ENCODE results near the gene PLCL1. TPM values are rescaled to one million over a fixed set of nuclear protein-coding genes. Genes with fewer than 3 reads are reported as not detected.

Gene PLCL1
- total and polyA plus RNA-seq, 2 donors (not counting 3 experiments of a cell fraction or from before 2014, with no cell fraction given): 0.79 to 3.4 TPM

GRCh38 chr2:197894751-197895274 is 90.4 kb downstream of the PLCL1 start:
- no peaks in the 10 kb centered on the region for H3K9me1 ChIP-seq (replicated peaks; ENCODE audit: control insufficient read depth, extremely low read depth, insufficient read depth, low read length)
- FAIRE-seq: no peak
- no peaks in the 10 kb centered on the region for H3K9me3 ChIP-seq (replicated peaks; ENCODE audit: control insufficient read depth, insufficient read depth, low read length)
- H3K27ac ChIP-seq (ENCODE audit: insufficient read depth, low read depth, low read length): no peak overlapping the region
- H3K36me3 ChIP-seq (ENCODE audit: control insufficient read depth in 2 of 2, extremely low read depth in 1 of 2, insufficient read depth in 2 of 2, low read length in 2 of 2): no peaks in the 10 kb centered on the region
- CTCF ChIA-PET: no interaction called here
- no TSS peak for BruUV-seq (replicated peaks)
- H3K4me3 ChIP-seq (replicated peaks in 1 of 3; ENCODE audit: insufficient read depth in 1 of 3, low read depth in 1 of 3, low read length in 3 of 3): no peak overlapping the region
- TF ChIP-seq MYC (IDR thresholded peaks at IDR 0.05; ENCODE audit: low read depth, low read length) (no peak), GATA2 (IDR thresholded peaks at IDR 0.05; ENCODE audit: insufficient read depth, insufficient read length, low read depth, low read length) (peak; percentile 18), FOS (IDR thresholded peaks at IDR 0.05; ENCODE audit: borderline replicate concordance, insufficient read depth, low read length) (no peak), POLR2A (IDR thresholded peaks at IDR 0.05; ENCODE audit: low read depth, low read length) (no peak)
- H4K20me1 ChIP-seq (replicated peaks; ENCODE audit: control insufficient read depth, extremely low read depth, insufficient read depth, low read length): no peaks in the 10 kb centered on the region
- peak; percentile 65 for DNase-seq (ENCODE audit: low read depth, low spot score)
- dilution Hi-C loops (cut with MboI; ENCODE audit: extremely low pct_ligation_motif_present, low sequenced_read_pairs): no loop called here
- peaks cover 11% of the 10 kb centered on the region for H3K4me1 ChIP-seq (ENCODE audit: control insufficient read depth, extremely low read depth, insufficient read depth, low read length)
- no peak overlapping the region for H3K4me2 ChIP-seq (ENCODE audit: insufficient read depth, low read length)
- H3K9ac ChIP-seq (replicated peaks; ENCODE audit: extremely low read depth, insufficient read depth, low read length): no peak overlapping the region
- no peak overlapping the region for H2AFZ ChIP-seq (ENCODE audit: low read depth, low read length)
- intact Hi-C loops (cut with micrococcal nuclease): no loop called here
- H3K79me2 ChIP-seq (ENCODE audit: control insufficient read depth, insufficient read depth, low read length): no peaks in the 10 kb centered on the region
- H3K27me3 ChIP-seq (ENCODE audit: control insufficient read depth in 2 of 2, insufficient read depth in 2 of 2, low read length in 2 of 2): peaks cover 0 to 3% of the 10 kb centered on the region in 2 experiments
- POLR2A ChIA-PET: no interaction called here

GRCh38 chr2:197897960-197898678 is 93.7 kb downstream of the PLCL1 start:
- Histone ChIP-seq H2AFZ (ENCODE audit: low read depth, low read length) (no peak overlapping the region), H3K4me3 (replicated peaks in 1 of 3; ENCODE audit: insufficient read depth in 1 of 3, low read depth in 1 of 3, low read length in 3 of 3) (no peak overlapping the region), H3K9me1 (replicated peaks; ENCODE audit: control insufficient read depth, extremely low read depth, insufficient read depth, low read length) (no peaks in the 10 kb centered on the region), H3K4me2 (ENCODE audit: insufficient read depth, low read length) (no peak overlapping the region), H3K4me1 (ENCODE audit: control insufficient read depth, extremely low read depth, insufficient read depth, low read length) (peaks cover 4% of the 10 kb centered on the region), H3K9me3 (replicated peaks; ENCODE audit: control insufficient read depth, insufficient read depth, low read length) (no peaks in the 10 kb centered on the region), H4K20me1 (replicated peaks; ENCODE audit: control insufficient read depth, extremely low read depth, insufficient read depth, low read length) (no peaks in the 10 kb centered on the region), H3K9ac (replicated peaks; ENCODE audit: extremely low read depth, insufficient read depth, low read length) (no peak overlapping the region), H3K27me3 (ENCODE audit: control insufficient read depth in 2 of 2, insufficient read depth in 2 of 2, low read length in 2 of 2) (peaks cover 0 to 3% of the 10 kb centered on the region in 2 experiments), H3K79me2 (ENCODE audit: control insufficient read depth, insufficient read depth, low read length) (no peaks in the 10 kb centered on the region), H3K36me3 (ENCODE audit: control insufficient read depth in 2 of 2, extremely low read depth in 1 of 2, insufficient read depth in 2 of 2, low read length in 2 of 2) (no peaks in the 10 kb centered on the region), H3K27ac (ENCODE audit: insufficient read depth, low read depth, low read length) (no peak overlapping the region)
- no TSS peak for BruUV-seq (replicated peaks)
- ChIA-PET CTCF (no interaction called here), POLR2A (no interaction called here)
- dilution Hi-C loops (cut with MboI; ENCODE audit: extremely low pct_ligation_motif_present, low sequenced_read_pairs): no loop called here
- FAIRE-seq: no peak
- TF ChIP-seq EZH2 (IDR thresholded peaks at IDR 0.05; ENCODE audit: borderline replicate concordance, low read depth, low read length, severe bottlenecking): no peak
- no peak for TF ChIP-seq POLR2AphosphoS5 (IDR thresholded peaks at IDR 0.05; ENCODE audit: insufficient read depth, low read depth, low read length)
- no peak for TF ChIP-seq CTCF (IDR thresholded peaks at IDR 0.05; ENCODE audit: extremely low read depth in 1 of 2, insufficient read depth in 1 of 2, low read depth in 1 of 2, low read length in 2 of 2)
- TF ChIP-seq FOS (IDR thresholded peaks at IDR 0.05; ENCODE audit: borderline replicate concordance, insufficient read depth, low read length): no peak
- TF ChIP-seq MYC (IDR thresholded peaks at IDR 0.05; ENCODE audit: low read depth, low read length): no peak
- intact Hi-C loops (cut with micrococcal nuclease): no loop called here
- no peak for DNase-seq (ENCODE audit: low read depth, low spot score)
